Effector memory CD8-positive, alpha-beta T cell (primary cell): ENCODE results near the gene MTURN.

Source experiments
- ATAC-seq: fragments of 150-1000 bp; cut with Tn5 transposase; replicated peaks from 2 replicates; pipeline ENCODE4 v1.10.0; 2021; ENCODE audit warnings: mild to moderate bottlenecking, moderate library complexity
- DNase-seq, 3 experiments: peaks; one replicate each; pipeline ENCODE4 v3.0.0; 2021
- H3K27ac Mint-ChIP-seq, 2 donors: one replicate each; pipeline ENCODE4 v1.8.0; 2022; ENCODE audit warnings: mild to moderate bottlenecking in 2 of 2, mixed read lengths in 2 of 2, moderate library complexity in 2 of 2
- H3K27me3 Mint-ChIP-seq, 2 donors: one replicate each; pipeline ENCODE4 v1.8.0; 2022; ENCODE audit warnings: mixed read lengths in 2 of 2
- H3K36me3 Mint-ChIP-seq: one replicate; pipeline ENCODE4 v1.8.0; 2022; ENCODE audit warnings: mild to moderate bottlenecking, moderate library complexity, mixed read lengths; ENCODE audit not compliant: insufficient read depth
- H3K4me1 Mint-ChIP-seq, 2 donors: one replicate each; pipeline ENCODE4 v1.8.0; 2022; ENCODE audit warnings: low read depth in 2 of 2, mixed read lengths in 2 of 2
- H3K4me3 Mint-ChIP-seq, 2 donors: one replicate each; pipeline ENCODE4 v1.8.0; 2022; ENCODE audit warnings: mild to moderate bottlenecking in 2 of 2, mixed read lengths in 2 of 2, moderate library complexity in 2 of 2
- H3K9me3 Mint-ChIP-seq, 2 donors: one replicate each; pipeline ENCODE4 v1.8.0; 2022; ENCODE audit warnings: mixed read lengths in 2 of 2

Gene MTURN

GRCh38 chr7:30157204-30157603 is 22.4 kb downstream of the MTURN start:
- Mint-ChIP-seq H3K27ac (peak overlapping the region in 1 of 2 donors; percentile 46), H3K36me3 (peaks cover 12% of the 10 kb centered on the region), H3K27me3 (no peaks in the 10 kb centered on the region), H3K4me1 (peaks cover 12 to 23% of the 10 kb centered on the region in 2 donors), H3K4me3 (peak overlapping the region in 1 of 2 donors; percentile 20), H3K9me3 (no peaks in the 10 kb centered on the region)
- ATAC-seq, result peak; percentile 31
- no peak for DNase-seq

GRCh38 chr7:30159163-30159562 is 24.4 kb downstream of the MTURN start:
- Mint-ChIP-seq H3K27ac (peak overlapping the region in 1 of 2 donors; percentile 59), H3K36me3 (peaks cover 19% of the 10 kb centered on the region), H3K27me3 (no peaks in the 10 kb centered on the region), H3K4me1 (peaks cover 26 to 35% of the 10 kb centered on the region in 2 donors), H3K9me3 (no peaks in the 10 kb centered on the region), H3K4me3 (peak overlapping the region in 1 of 2 donors; percentile 25)
- ATAC-seq, result no peak
- DNase-seq, result no peak

- Mint-ChIP-seq H3K9me3 (no peaks in the 10 kb centered on the region), H3K4me3 (peak overlapping the region in 1 of 2 donors; percentile 25), H3K4me1 (peaks cover 28 to 38% of the 10 kb centered on the region in 2 donors), H3K27me3 (no peaks in the 10 kb centered on the region), H3K27ac (peak overlapping the region; percentile 4 to 59), H3K36me3 (peaks cover 15% of the 10 kb centered on the region)
- no peak for ATAC-seq
- no peak for DNase-seq
Measured at GRCh38 chr7:30159698-30160143, 24.9 kb downstream of the MTURN start.

- Mint-ChIP-seq H3K36me3 (peaks cover 14% of the 10 kb centered on the region), H3K9me3 (no peaks in the 10 kb centered on the region), H3K27ac (peak overlapping the region; percentile 4 to 59), H3K4me3 (peak overlapping the region in 1 of 2 donors; percentile 5), H3K4me1 (peaks cover 28 to 38% of the 10 kb centered on the region in 2 donors), H3K27me3 (no peaks in the 10 kb centered on the region)
- no peak for ATAC-seq
- no peak for DNase-seq
Measured at GRCh38 chr7:30160329-30160728, 25.5 kb downstream of the MTURN start.

GRCh38 chr7:30162133-30162532 is 27.3 kb downstream of the MTURN start:
- Mint-ChIP-seq H3K36me3 (peaks cover 14% of the 10 kb centered on the region), H3K4me3 (peak overlapping the region; percentile 71 to 80), H3K4me1 (peaks cover 28 to 38% of the 10 kb centered on the region in 2 donors), H3K27ac (peak overlapping the region; percentile 79 to 94), H3K9me3 (no peaks in the 10 kb centered on the region), H3K27me3 (no peaks in the 10 kb centered on the region)
- DNase-seq (no peak), ATAC-seq (no peak)

- peaks cover 27 to 38% of the 10 kb centered on the region in 2 donors for H3K4me1 Mint-ChIP-seq
- peak overlapping the region; percentile 71 to 80 for H3K4me3 Mint-ChIP-seq
- no peaks in the 10 kb centered on the region for H3K9me3 Mint-ChIP-seq
- no peaks in the 10 kb centered on the region for H3K27me3 Mint-ChIP-seq
- ATAC-seq, result peak; percentile 41
- H3K27ac Mint-ChIP-seq, result peak overlapping the region; percentile 79 to 94
- peaks cover 14% of the 10 kb centered on the region for H3K36me3 Mint-ChIP-seq
- peak in 2 of 3 experiments; percentile 3 to 10 for DNase-seq
Measured at GRCh38 chr7:30162622-30163124, 27.9 kb downstream of the MTURN start.

- H3K4me1 Mint-ChIP-seq, result peaks cover 27 to 38% of the 10 kb centered on the region in 2 donors
- ATAC-seq, result peak; percentile 83
- H3K4me3 Mint-ChIP-seq, result peak overlapping the region; percentile 71 to 80
Measured at GRCh38 chr7:30163231-30163894, 28.6 kb downstream of the MTURN start.

GRCh38 chr7:30164567-30164966 is 29.8 kb downstream of the MTURN start:
- no peak overlapping the region for H3K4me3 Mint-ChIP-seq
- peaks cover 25 to 34% of the 10 kb centered on the region in 2 donors for H3K4me1 Mint-ChIP-seq
- H3K9me3 Mint-ChIP-seq, result no peaks in the 10 kb centered on the region
- H3K36me3 Mint-ChIP-seq, result peaks cover 11% of the 10 kb centered on the region
- ATAC-seq (no peak), DNase-seq (no peak)
- no peaks in the 10 kb centered on the region for H3K27me3 Mint-ChIP-seq
- peak overlapping the region in 1 of 2 donors; percentile 79 for H3K27ac Mint-ChIP-seq

More at GRCh38 chr7:30163231-30163894, 28.6 kb downstream of the MTURN start:
- Mint-ChIP-seq H3K36me3 (peaks cover 14% of the 10 kb centered on the region), H3K9me3 (no peaks in the 10 kb centered on the region), H3K27me3 (no peaks in the 10 kb centered on the region), H3K27ac (peak overlapping the region; percentile 79 to 94)
- DNase-seq, result peak; percentile 27 to 53 (median 35)

- Mint-ChIP-seq H3K9me3 (no peaks in the 10 kb centered on the region), H3K4me1 (peaks cover 21 to 24% of the 10 kb centered on the region in 2 donors), H3K27ac (no peak overlapping the region), H3K4me3 (no peak overlapping the region), H3K36me3 (peaks cover 11% of the 10 kb centered on the region), H3K27me3 (no peaks in the 10 kb centered on the region)
- no peak for ATAC-seq
- no peak for DNase-seq
Measured at GRCh38 chr7:30165590-30165989, 30.8 kb downstream of the MTURN start.

- peaks cover 8% of the 10 kb centered on the region for H3K36me3 Mint-ChIP-seq
- no peak overlapping the region for H3K4me3 Mint-ChIP-seq
- no peak for ATAC-seq
- no peak for DNase-seq
- no peaks in the 10 kb centered on the region for H3K27me3 Mint-ChIP-seq
- H3K9me3 Mint-ChIP-seq, result no peaks in the 10 kb centered on the region
- no peak overlapping the region for H3K27ac Mint-ChIP-seq
- H3K4me1 Mint-ChIP-seq, result peaks cover 19% of the 10 kb centered on the region in 2 donors
Measured at GRCh38 chr7:30166155-30166840, 31.5 kb downstream of the MTURN start.

- Mint-ChIP-seq H3K9me3 (no peaks in the 10 kb centered on the region), H3K27ac (no peak overlapping the region), H3K4me1 (peaks cover 18 to 19% of the 10 kb centered on the region in 2 donors), H3K36me3 (peaks cover 8% of the 10 kb centered on the region), H3K4me3 (no peak overlapping the region), H3K27me3 (no peaks in the 10 kb centered on the region)
- no peak for ATAC-seq
- DNase-seq, result no peak
Measured at GRCh38 chr7:30166841-30167235, 32.1 kb downstream of the MTURN start.

- ATAC-seq (no peak), DNase-seq (no peak)
- peaks cover 8% of the 10 kb centered on the region for H3K36me3 Mint-ChIP-seq
- H3K4me3 Mint-ChIP-seq, result no peak overlapping the region
- H3K4me1 Mint-ChIP-seq, result peaks cover 8 to 9% of the 10 kb centered on the region in 2 donors
- peak overlapping the region in 1 of 2 donors; percentile 82 for H3K27ac Mint-ChIP-seq
- no peaks in the 10 kb centered on the region for H3K27me3 Mint-ChIP-seq
- no peaks in the 10 kb centered on the region for H3K9me3 Mint-ChIP-seq
Measured at GRCh38 chr7:30167901-30168300, 33.1 kb downstream of the MTURN start.

GRCh38 chr7:30168835-30169573 is 34.2 kb downstream of the MTURN start:
- Mint-ChIP-seq H3K9me3 (no peaks in the 10 kb centered on the region), H3K4me1 (peaks cover 2 to 3% of the 10 kb centered on the region in 2 donors), H3K36me3 (peaks cover 2% of the 10 kb centered on the region), H3K27ac (no peak overlapping the region), H3K4me3 (no peak overlapping the region), H3K27me3 (no peaks in the 10 kb centered on the region)
- ATAC-seq, result no peak
- DNase-seq, result no peak
